Measurements from ENCODE around the gene KRTAP5-7. TPM values are rescaled to one million over a fixed set of nuclear protein-coding genes. Genes with fewer than 3 reads are reported as not detected.
"Not testable (repeated sequence)": the region's sequence is repeated elsewhere in the genome, so short reads cannot be mapped to it uniquely, and the experiment has no call there.

The KRTAP5-7 gene
- total RNA-seq, 1 donor = 0.10 TPM

DNA sequence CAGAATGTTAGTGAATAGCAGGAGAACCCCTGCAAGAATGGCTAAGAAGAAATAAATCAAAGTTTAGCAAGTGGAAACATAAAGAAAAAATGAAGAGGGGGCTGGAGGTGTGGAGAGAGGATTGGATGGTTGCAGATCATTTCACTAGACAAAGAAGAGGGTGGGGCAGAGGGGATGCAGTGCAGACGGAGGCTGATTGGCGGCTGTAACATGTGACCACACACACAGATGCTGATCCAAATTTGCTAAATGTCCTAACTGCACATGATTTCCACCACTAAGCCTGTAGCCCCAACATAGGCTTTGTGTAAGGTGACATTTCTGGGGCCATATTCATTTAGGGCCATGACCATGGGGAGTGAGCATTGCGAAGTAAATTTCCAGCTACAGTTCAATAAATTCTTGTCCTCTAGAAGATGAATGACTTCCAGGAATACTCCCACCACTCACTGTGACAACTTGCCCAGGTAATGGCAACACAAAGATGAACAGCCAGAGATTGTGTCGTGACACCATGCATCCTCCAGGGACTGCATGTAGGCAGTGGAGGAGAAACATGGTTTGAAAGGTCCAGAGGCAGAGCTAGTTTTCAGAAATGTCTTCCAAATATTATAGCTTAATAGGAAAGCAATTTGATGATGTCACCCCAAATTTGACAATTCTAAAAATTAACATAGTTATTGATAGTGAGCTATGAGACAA is 48.8 kb downstream of the KRTAP5-7 start:
- Histone ChIP-seq H3K4me1 (ENCODE audit: insufficient read depth, low read length) (no peaks in the 10 kb centered on the region), H3K9me3 (ENCODE audit: low read depth, low read length) (no peaks in the 10 kb centered on the region), H3K27me3 (ENCODE audit: insufficient read depth, low read length) (no peaks in the 10 kb centered on the region), H3K4me3 (ENCODE audit: low read length) (no peak overlapping the region)

DNA sequence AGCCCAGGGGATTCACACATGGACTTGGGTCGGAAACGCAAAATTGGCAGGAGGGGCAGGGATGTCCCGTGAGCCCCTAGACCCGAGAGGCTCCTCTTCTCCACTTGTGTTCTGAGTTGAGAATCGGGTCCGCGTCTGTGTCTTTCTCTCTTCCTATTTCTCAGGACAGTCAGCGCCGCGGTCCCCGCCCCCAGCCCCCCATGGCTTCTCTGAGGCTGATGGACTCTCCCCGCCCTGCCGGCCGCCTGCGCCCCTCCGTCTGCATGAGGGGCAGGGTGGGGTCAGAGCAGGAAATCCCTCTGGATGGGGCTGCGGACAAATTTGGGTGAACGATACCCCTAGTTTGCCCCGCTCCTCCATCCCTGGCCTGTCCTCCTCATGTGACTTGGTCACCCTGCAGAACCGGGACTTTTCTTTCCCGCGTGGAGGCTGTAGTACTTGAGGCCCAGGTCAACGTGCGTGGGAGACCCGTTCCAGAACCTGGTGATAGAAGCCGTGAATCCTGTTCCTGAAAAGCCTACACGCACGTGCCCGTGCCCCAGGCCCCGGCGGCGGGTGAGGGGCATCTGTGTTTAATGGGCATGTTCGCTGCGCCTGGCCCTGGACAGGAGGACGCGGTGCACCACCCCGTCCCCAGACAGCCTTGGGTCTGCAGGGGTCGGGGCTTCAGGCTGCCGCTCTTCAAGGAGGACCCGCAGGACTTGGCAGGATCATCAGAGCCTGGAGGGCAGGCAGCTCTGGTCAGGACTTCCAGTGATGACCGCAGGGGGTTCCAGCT is 49.8 kb downstream of the KRTAP5-7 start:
- not testable (repeated sequence) for H3K9me3 ChIP-seq (ENCODE audit: low read depth, low read length); H3K4me1 ChIP-seq (ENCODE audit: insufficient read depth, low read length); H3K27me3 ChIP-seq (ENCODE audit: insufficient read depth, low read length); H3K4me3 ChIP-seq (ENCODE audit: low read length)

DNA sequence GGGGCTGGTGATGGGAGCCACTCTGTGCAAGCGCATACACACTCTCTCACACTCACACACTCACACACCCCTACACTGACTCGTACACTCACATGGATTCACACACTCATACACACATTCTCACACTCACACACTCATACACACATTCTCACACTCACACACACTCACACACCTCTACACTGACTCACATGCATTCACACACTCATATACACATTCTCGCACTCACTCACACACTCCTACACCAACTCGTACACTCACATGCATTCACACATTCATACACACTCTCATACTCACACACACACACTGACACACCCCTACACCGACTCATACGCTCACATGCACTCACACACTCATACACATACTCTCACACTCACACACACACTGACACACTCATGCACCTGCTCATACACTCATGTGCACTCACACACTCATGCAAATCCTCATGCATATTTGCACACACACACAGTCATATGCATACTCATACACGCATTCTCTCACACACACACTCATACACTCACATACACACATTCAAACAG is 50.5 kb downstream of the KRTAP5-7 start:
- Histone ChIP-seq H3K4me3 (ENCODE audit: low read length) (no peak overlapping the region), H3K4me1 (ENCODE audit: insufficient read depth, low read length) (no peaks in the 10 kb centered on the region), H3K27me3 (ENCODE audit: insufficient read depth, low read length) (no peaks in the 10 kb centered on the region), H3K9me3 (ENCODE audit: low read depth, low read length) (no peaks in the 10 kb centered on the region)

Other genes with a start within 250 kb of the KRTAP5-7 start
- gene DHCR7, start 78.9 kb upstream of the KRTAP5-7 start, total RNA-seq = 5.4 TPM
- gene NADSYN1, start 74.1 kb upstream of the KRTAP5-7 start, total RNA-seq = 79.4 TPM
- not detected for gene KRTAP5-8, start 10.8 kb downstream of the KRTAP5-7 start, total RNA-seq
- not detected for gene KRTAP5-9, start 21.2 kb downstream of the KRTAP5-7 start, total RNA-seq
- not detected for gene KRTAP5-10, start 38.3 kb downstream of the KRTAP5-7 start, total RNA-seq
- not detected for gene KRTAP5-11, start 55.6 kb downstream of the KRTAP5-7 start, total RNA-seq